WTC11 (cell line): ENCODE results near the gene PRDM9. TPM values are rescaled to one million over a fixed set of nuclear protein-coding genes. Genes with fewer than 3 reads are reported as not detected.
"Not testable (repeated sequence)": the region's sequence is repeated elsewhere in the genome, so short reads cannot be mapped to it uniquely, and the experiment has no call there.

ENCODE experiments used
- ATAC-seq: fragments of 200-7000 bp; cut with Tn5 transposase; 2 replicates; pipeline ENCODE4 v1.10.0; 2021; ENCODE audit warnings: mild to moderate bottlenecking, moderate library complexity
- CTCF ChIA-PET: fragments of 300-600 bp; sonication (Branson Sonifier 250); formaldehyde crosslinking; loops from one replicate; lab custom pipeline; 2021; ENCODE audit warnings: antibody characterized with exemption; lab: Charles Lee
- POLR2A ChIA-PET: fragments of 350-600 bp; sonication (Branson Sonifier 250); formaldehyde crosslinking; loops from one replicate; lab custom pipeline; 2021; ENCODE audit warnings: antibody characterized with exemption; lab: Charles Lee
- DNase-seq: peaks from one replicate; pipeline ENCODE4 v3.0.0; 2021; ENCODE audit warnings: low spot score
- H3K27ac Mint-ChIP-seq: 2 replicates; pipeline ENCODE4 v1.8.0; 2021; ENCODE audit warnings: mixed read lengths
- H3K27me3 Mint-ChIP-seq: 2 replicates; pipeline ENCODE4 v1.8.0; 2021; ENCODE audit warnings: low read depth, mild to moderate bottlenecking, moderate library complexity, mixed read lengths
- H3K36me3 Mint-ChIP-seq: 2 replicates; pipeline ENCODE4 v1.8.0; 2021; ENCODE audit warnings: mixed read lengths
- H3K4me1 Mint-ChIP-seq: 2 replicates; pipeline ENCODE4 v1.8.0; 2022; ENCODE audit warnings: mixed read lengths
- H3K4me3 Mint-ChIP-seq: 2 replicates; pipeline ENCODE4 v1.8.0; 2021; ENCODE audit warnings: mild to moderate bottlenecking, moderate library complexity, mixed read lengths
- H3K9me3 Mint-ChIP-seq: 2 replicates; pipeline ENCODE4 v1.8.0; 2021; ENCODE audit warnings: mixed read lengths
- ARID4B ChIP-seq: sonication (generic); formaldehyde crosslinking; IDR thresholded peaks from 2 replicates; pipeline ENCODE4 v1.8.0; 2023; ENCODE audit warnings: missing genetic modification reagents, mild to moderate bottlenecking, borderline replicate concordance
- ATF1 ChIP-seq: sonication (generic); formaldehyde crosslinking; IDR thresholded peaks from 2 replicates; pipeline ENCODE4 v1.8.1; 2023; ENCODE audit warnings: mild to moderate bottlenecking, moderate library complexity, missing genetic modification reagents
- ATF2 ChIP-seq: sonication (generic); formaldehyde crosslinking; IDR thresholded peaks from 2 replicates; pipeline ENCODE4 v1.8.1; 2022; ENCODE audit warnings: low read depth, missing genetic modification reagents, borderline replicate concordance
- ATF3 ChIP-seq: sonication (generic); formaldehyde crosslinking; conservative IDR thresholded peaks from 2 replicates; pipeline ENCODE4 v1.8.1; 2022; ENCODE audit warnings: mild to moderate bottlenecking, missing genetic modification reagents
- E2F4 ChIP-seq: sonication (generic); formaldehyde crosslinking; IDR thresholded peaks from 2 replicates; pipeline ENCODE4 v1.8.1; 2022; ENCODE audit warnings: low read depth, mild to moderate bottlenecking, moderate library complexity, missing genetic modification reagents, borderline replicate concordance
- FOXK1 ChIP-seq: sonication (generic); formaldehyde crosslinking; IDR thresholded peaks from 2 replicates; pipeline ENCODE4 v1.8.0; 2022; ENCODE audit warnings: mild to moderate bottlenecking, moderate library complexity, missing genetic modification reagents
- FOXP4 ChIP-seq: sonication (generic); formaldehyde crosslinking; IDR thresholded peaks from 2 replicates; pipeline ENCODE4 v1.8.0; 2022; ENCODE audit warnings: mild to moderate bottlenecking, missing genetic modification reagents
- GTF2I ChIP-seq: fragments of 250-450 bp; sonication (Bioruptor Pico); conservative IDR thresholded peaks from 2 replicates; pipeline ENCODE4 v1.4.0; 2021; ENCODE audit warnings: mild to moderate bottlenecking
- IRF2 ChIP-seq: sonication (generic); formaldehyde crosslinking; IDR thresholded peaks from 2 replicates; pipeline ENCODE4 v1.8.0; 2022; ENCODE audit warnings: low read depth, missing genetic modification reagents, borderline replicate concordance
- MXD4 ChIP-seq: fragments of 250-450 bp; sonication (Bioruptor Pico); IDR thresholded peaks from 2 replicates; pipeline ENCODE4 v1.8.0; 2021; ENCODE audit warnings: mild to moderate bottlenecking, moderate library complexity, borderline replicate concordance
- PREB ChIP-seq: sonication (generic); formaldehyde crosslinking; IDR thresholded peaks from 2 replicates; pipeline ENCODE4 v1.8.1; 2022; ENCODE audit warnings: mild to moderate bottlenecking, missing genetic modification reagents, moderate library complexity, borderline replicate concordance
- SP1 ChIP-seq: sonication (generic); formaldehyde crosslinking; conservative IDR thresholded peaks from 2 replicates; pipeline ENCODE4 v1.8.1; 2022; ENCODE audit warnings: missing genetic modification reagents
- TP53 ChIP-seq: sonication (generic); formaldehyde crosslinking; IDR thresholded peaks from 2 replicates; pipeline ENCODE4 v1.8.1; 2023; ENCODE audit warnings: mild to moderate bottlenecking, missing genetic modification reagents
- ZBTB21 ChIP-seq: sonication (generic); formaldehyde crosslinking; IDR thresholded peaks from 2 replicates; pipeline ENCODE4 v1.8.1; 2023; ENCODE audit warnings: mild to moderate bottlenecking, missing genetic modification reagents, borderline replicate concordance
- ZNF317 ChIP-seq: sonication (generic); formaldehyde crosslinking; IDR thresholded peaks from 2 replicates; pipeline ENCODE4 v1.8.1; 2023; ENCODE audit warnings: low read depth, mild to moderate bottlenecking, moderate library complexity, missing genetic modification reagents, borderline replicate concordance
- ZNF512 ChIP-seq: sonication (generic); formaldehyde crosslinking; IDR thresholded peaks from 2 replicates; pipeline ENCODE4 v1.8.1; 2022; ENCODE audit warnings: missing genetic modification reagents, borderline replicate concordance
- total RNA-seq: library from RNA; stranded (reverse); gene quantifications from 3 replicates; pipeline ENCODE4 v1.2.3, GENCODE V29; 2021

PRDM9 gene
- total RNA-seq, 1 experiment from 2014 or later, result 0.15 TPM

GRCh38 chr5:23506329-23507236 lies 826 bp upstream of the PRDM9 start (continued):
- TF ChIP-seq ZNF512, result no peak

- peaks cover 16% of the 10 kb centered on the region for H3K27me3 Mint-ChIP-seq
- DNase-seq, H3K36me3 Mint-ChIP-seq, H3K27ac Mint-ChIP-seq, H3K4me1 Mint-ChIP-seq, H3K4me3 Mint-ChIP-seq, POLR2A ChIA-PET, ATAC-seq: not testable (repeated sequence)
- H3K9me3 Mint-ChIP-seq, result peaks cover 30% of the 10 kb centered on the region
- CTCF ChIA-PET, result interaction anchor here (0.7 kb wide), 1 partner anchor 280 kb away, joined by 3 read pairs; no protein-coding TSS in a partner anchor
Observed at GRCh38 chr5:23510434-23510833, 3.0 kb downstream of the PRDM9 start.

- Mint-ChIP-seq H3K27ac (no peak overlapping the region), H3K36me3 (peaks cover 18% of the 10 kb centered on the region), H3K27me3 (no peaks in the 10 kb centered on the region), H3K4me3 (no peak overlapping the region), H3K4me1 (no peaks in the 10 kb centered on the region), H3K9me3 (peaks cover 31% of the 10 kb centered on the region)
- ATAC-seq (no peak), DNase-seq (no peak)
- CTCF ChIA-PET, result no interaction called here
- TF ChIP-seq ZBTB21 (CRISPR knock-in tag) (no peak), MXD4 (CRISPR knock-in tag) (no peak), ATF3 (no peak), PREB (CRISPR knock-in tag) (no peak), ZNF317 (CRISPR knock-in tag) (no peak), SP1 (CRISPR knock-in tag) (no peak), TP53 (no peak), ATF1 (no peak)
- POLR2A ChIA-PET, result no interaction called here
Observed at GRCh38 chr5:23522553-23522952, 15.1 kb downstream of the PRDM9 start.

- POLR2A ChIA-PET, result no interaction called here
- DNase-seq (no peak), ATAC-seq (no peak)
- H3K4me1 Mint-ChIP-seq, result no peaks in the 10 kb centered on the region
- H3K36me3 Mint-ChIP-seq, result peaks cover 23% of the 10 kb centered on the region
- H3K9me3 Mint-ChIP-seq, result peaks cover 35% of the 10 kb centered on the region
- no peak overlapping the region for H3K27ac Mint-ChIP-seq
- H3K27me3 Mint-ChIP-seq, result no peaks in the 10 kb centered on the region; the same call in 1 of the 2 replicates
- no peak overlapping the region for H3K4me3 Mint-ChIP-seq
- CTCF ChIA-PET, result no interaction called here
- TF ChIP-seq IRF2 (CRISPR knock-in tag), result no peak
- no peak for TF ChIP-seq GTF2I (CRISPR knock-in tag)
- no peak for TF ChIP-seq ATF2 (CRISPR knock-in tag)
- no peak for TF ChIP-seq ZNF317 (CRISPR knock-in tag)
- TF ChIP-seq ARID4B (CRISPR knock-in tag), result no peak
- TF ChIP-seq E2F4 (CRISPR knock-in tag), result no peak
- TF ChIP-seq FOXP4, result no peak
- TF ChIP-seq FOXK1 (CRISPR knock-in tag), result no peak
Observed at GRCh38 chr5:23523031-23523430, 15.6 kb downstream of the PRDM9 start.
